HL-60/S4 treated with phorbol 12-myristate 13-acetate at 8.2 ng/mL for 4 days and 3 days (cell line): ENCODE results near the gene RPS6KA6.

Experiments
- in situ Hi-C: fragments of 300-500 bp; cut with MboI; formaldehyde crosslinking; loops from 2 replicates; pipeline ENCODE4 v1.15.0; 2022; ENCODE audit warnings: low sequenced_read_pairs

The RPS6KA6 gene

DNA sequence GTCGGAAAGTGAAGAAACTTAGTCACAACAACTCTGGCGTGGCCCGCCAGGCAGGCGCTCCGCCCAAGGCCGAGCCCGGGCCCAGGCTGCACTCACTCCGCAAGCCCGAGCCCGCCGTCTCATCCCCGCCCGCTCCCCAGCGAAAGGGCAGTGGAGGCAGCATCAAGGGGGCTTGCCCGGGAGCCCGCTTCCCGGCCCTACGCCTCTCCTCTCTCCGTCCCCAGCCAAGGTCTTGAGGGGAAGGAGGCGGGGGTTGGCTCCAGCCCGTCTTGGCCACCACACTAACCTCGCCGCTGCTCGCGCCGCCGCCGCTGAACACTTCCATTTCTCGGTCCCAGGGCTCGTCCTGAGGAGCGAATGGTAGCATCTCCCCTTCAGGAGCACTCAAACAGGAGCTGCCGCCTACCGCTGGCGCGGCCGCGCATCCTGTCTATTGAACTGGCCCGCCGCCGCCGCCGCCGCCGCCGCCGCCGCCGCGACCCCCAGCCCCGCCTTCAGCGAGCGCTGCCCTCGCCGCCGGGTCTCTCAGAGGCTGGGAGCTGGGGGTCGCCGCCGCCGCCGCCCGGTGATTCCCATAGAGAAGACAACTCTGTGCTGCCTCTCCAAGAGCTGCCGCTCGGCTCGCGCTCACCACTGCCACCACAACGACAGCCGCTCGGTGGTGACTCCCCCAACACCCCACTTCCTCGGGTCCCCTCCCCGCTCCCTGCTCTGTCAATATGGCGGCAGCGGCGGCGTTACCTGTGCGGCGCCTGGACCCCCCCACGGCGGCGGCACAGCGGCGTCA, at the start of gene RPS6KA6:
RPS6KA6 (minus strand) TSS at position 667 of the 787 bp plus-strand sequence; CDS start at position 367, 300 bp downstream.
- in situ Hi-C loops = no loop called here

- in situ Hi-C loops = no loop called here
Observed at GRCh38 chrX:84224741-84225140, 36.7 kb upstream of the RPS6KA6 start.

- in situ Hi-C loops = no loop called here
Observed at GRCh38 chrX:84223261-84223660, 35.3 kb upstream of the RPS6KA6 start.

DNA sequence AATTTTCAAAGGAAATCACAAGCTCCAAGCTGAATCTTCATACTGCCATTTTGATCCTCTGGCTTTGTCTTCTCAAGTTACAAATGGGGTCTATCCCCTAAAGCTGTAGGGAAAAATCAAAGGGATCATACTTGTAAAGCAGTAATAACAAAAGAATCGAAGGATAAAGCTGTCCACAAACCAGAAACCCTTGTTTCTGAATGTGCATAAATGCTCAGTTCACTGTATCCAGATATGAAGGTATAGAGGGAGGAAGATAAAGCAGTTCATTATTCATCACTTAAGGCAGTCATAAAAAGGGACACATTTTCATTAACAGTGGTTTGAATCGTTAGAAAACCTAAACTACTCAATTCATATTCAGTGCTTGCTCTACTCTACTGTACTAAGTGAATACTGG, 33.2 kb upstream of the RPS6KA6 start:
- in situ Hi-C loops = no loop called here

DNA sequence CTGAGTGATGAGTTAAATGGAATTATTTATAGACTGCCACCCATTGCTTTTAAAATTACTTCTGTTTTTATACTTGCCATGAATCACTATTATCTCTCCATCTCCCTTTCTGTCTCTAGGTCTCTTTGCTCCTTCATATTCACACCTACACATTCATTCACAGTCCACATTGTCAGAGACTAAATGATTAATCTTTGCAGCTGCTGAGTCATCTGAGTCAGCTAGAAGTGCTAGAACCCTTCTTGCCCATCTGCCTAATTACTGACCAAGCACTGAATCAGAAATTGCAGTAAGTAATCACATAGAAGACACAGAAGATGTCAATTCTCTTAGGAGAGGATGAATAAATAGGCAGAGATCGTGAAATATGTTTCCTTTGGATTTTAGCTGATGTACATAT, 31.6 kb upstream of the RPS6KA6 start:
- in situ Hi-C loops = no loop called here

- in situ Hi-C loops = no loop called here
Observed at GRCh38 chrX:84218726-84219125, 30.7 kb upstream of the RPS6KA6 start.

GRCh38 chrX:84216881-84217280, 28.9 kb upstream of the RPS6KA6 start:
- in situ Hi-C loops = no loop called here

- in situ Hi-C loops = no loop called here
Observed at GRCh38 chrX:84216406-84216805, 28.4 kb upstream of the RPS6KA6 start.

DNA sequence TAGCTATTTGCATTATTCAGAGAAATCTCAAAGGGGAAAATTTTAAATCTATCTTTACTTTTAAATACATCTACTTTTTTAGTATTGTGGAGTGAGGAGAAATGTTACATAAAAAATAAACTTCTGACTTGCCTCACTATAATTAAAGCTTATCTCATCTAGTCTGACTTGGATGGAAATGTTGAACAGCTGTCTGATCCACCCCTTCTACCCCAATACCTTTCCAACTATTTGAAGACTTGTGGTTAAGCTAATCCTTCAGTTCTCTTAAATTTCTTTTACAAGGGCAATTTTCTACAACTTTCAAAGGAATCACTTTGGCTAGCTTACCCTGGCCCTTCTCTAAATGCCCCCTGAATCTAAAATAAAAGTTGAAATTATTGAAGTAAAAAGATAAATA, 17.3 kb upstream of the RPS6KA6 start:
- in situ Hi-C loops = no loop called here

GRCh38 chrX:84199688-84200087, 11.7 kb upstream of the RPS6KA6 start:
- in situ Hi-C loops = no loop called here

GRCh38 chrX:84197550-84197949, 9.6 kb upstream of the RPS6KA6 start:
- in situ Hi-C loops = no loop called here

GRCh38 chrX:84192006-84192405, 4.0 kb upstream of the RPS6KA6 start:
- in situ Hi-C loops = no loop called here

DNA sequence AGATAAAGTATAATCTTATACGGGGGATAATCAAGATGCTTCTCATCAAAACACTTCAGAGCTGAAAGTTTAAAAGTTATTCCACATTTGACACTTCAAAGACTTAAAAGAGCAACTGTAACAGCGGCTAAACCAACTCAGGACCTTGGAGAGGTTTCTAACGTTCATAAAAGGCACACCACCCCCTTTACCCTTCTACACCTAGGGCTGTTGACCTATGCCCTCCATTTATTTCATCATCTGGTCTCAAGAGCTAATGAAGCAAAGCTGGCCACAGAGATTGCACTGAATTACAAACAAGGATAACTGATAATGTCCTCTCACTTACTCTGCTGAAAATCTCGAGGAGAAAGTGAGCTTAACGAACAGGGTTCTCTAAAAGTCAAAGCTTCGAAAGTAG, 1.1 kb upstream of the RPS6KA6 start:
- in situ Hi-C loops = no loop called here

DNA sequence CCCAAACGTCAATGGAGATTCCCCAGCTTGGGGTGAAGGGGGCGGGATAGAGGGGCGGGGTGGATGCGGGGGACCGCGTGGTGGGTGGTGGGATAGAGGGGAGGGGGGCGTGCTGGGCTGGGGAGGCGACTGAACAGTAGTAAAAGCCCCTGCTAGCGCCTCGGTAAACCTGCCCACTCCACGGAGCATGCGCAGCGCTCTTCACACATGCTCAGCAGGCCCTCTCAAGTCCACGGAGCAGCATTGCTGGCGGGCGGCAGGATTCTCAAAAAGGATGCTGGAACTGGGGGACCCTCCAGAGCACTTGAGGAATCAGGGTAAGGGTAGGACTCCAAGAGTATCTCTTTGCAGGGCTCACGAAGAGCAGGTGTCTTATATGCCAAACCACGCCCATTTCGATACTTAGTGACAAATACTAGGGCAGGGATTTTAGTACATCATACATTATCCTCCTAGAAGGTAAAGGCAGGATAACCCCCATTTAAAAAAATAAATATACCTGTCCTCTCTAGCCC, 378 bp upstream of the RPS6KA6 start:
- in situ Hi-C loops = no loop called here

- in situ Hi-C loops = no loop called here
Observed at GRCh38 chrX:84186603-84187532, 1.1 kb downstream of the RPS6KA6 start.

GRCh38 chrX:84182516-84182915, 5.5 kb downstream of the RPS6KA6 start:
- in situ Hi-C loops = no loop called here

DNA sequence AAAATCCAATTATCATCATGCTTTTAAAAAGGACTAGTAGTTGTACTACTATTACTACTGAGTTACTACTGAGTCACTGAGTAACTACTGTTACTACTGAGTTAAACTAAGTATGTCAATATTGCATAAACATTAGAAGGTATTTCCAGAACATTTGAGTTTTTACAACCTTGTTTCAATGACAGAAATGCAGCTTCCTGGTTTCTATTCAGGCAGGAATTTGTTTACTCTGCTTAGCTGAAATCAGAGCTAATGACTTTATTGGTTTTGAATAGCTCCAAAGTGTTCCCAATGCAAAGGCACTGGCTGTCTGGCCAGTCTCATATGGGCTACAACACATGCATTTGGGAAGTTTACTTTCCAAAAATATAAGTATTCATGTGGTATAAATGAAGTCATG, 12.0 kb downstream of the RPS6KA6 start:
- in situ Hi-C loops = no loop called here

DNA sequence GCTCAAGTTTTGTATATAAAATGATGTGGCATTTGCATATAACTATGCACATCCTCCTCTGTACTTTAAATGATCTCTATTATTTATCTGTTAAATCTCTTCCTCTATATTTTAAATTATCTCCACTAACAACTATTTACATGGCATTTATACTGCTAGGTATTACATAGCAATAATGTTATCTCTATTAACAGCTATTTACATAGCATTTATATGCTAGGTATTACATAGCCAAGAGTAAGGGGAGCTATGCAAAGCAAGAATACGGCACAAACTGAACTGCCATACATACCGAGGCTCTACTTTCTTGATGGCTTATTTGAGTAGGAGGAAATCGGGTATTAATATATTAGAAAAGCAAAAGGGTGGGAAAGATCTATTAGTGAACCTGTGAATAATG, 12.7 kb downstream of the RPS6KA6 start:
- in situ Hi-C loops = no loop called here

DNA sequence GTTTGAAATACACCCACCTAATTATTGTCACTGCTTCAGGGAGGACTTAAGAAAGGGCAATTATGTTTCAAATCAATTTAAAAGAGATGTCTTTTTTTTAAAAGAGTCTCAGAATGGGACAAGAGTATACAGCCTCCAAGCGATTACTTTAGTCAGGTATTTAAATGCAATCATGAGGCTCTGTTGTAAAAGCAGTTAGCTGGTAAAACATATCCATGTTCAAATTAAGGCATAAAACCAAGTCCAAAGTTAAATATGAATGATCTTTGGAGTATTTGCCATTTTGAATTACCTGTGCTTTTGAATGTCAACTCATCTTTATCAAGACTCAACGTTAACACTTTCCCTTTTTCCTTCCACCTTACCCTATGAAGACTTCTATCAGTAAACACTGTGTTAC, 13.7 kb downstream of the RPS6KA6 start:
- in situ Hi-C loops = no loop called here

DNA sequence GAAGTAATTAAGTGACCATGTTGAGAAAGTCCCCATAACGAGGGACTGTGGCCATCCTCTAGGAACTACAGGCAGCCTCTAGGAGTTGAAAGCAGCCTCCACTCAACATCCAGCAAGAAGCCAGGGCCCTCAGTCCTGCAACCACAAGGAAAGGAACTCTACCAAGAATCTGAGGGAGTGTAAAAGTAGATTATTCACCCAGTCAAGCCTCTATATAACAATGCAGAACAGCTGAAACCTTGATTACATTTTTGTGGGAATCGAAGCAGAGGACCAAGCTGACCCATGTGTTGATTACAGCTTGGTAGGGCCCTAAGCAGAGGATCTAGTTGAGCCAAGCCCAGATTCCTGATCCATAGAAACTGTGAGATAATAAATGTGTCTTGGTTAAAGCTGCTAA, 17.1 kb downstream of the RPS6KA6 start:
- in situ Hi-C loops = no loop called here

DNA sequence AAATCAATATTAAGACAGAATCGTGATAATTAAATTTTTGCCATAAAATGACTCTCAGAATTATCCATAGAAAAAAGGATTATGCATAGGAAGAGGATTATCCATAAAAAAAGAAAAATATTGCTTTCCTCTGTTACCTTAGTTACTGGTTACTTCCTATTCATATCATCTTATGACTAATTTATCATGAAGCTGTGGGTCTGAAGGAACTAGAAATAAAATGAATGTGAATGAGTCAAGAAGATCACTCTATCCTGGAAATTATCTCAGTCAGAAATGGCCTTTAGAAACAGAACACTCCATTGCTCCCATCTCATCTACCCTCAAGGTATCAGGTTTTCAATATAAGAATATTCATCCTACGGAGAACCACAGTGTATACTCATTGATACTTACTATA, 19.4 kb downstream of the RPS6KA6 start:
- in situ Hi-C loops = no loop called here

DNA sequence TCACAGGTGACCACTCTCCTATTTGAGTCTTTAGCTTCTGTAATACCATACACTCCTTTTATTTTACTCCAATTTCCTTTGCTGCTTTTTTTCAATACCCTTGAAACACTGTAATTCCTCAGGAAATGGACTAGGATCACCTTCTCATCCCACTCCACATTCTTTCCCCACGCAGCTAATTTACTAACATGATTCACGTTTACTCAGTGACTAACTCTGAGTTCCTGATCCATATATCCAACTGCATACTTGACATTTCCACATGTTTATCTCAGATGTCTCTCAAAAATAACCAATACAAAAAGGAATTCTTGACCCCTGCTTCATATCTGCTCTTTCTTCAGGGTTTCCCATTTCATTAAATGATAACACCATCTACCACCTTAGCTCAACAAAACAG, 19.9 kb downstream of the RPS6KA6 start:
- in situ Hi-C loops = no loop called here
